NOMO-1 treated with dmso at 0.1 percent for 144 hours (cell line): Measurements from ENCODE around the gene PTDSS2.

Source experiments
- DNase-seq: peaks from one replicate; lab custom pipeline; 2025; ENCODE audit not compliant: unreplicated experiment; lab: John Stamatoyannopoulos, UW

Gene PTDSS2

GRCh38 chr11:488579-488978 is 38.5 kb downstream of the PTDSS2 start:
- DNase-seq: no peak

DNA sequence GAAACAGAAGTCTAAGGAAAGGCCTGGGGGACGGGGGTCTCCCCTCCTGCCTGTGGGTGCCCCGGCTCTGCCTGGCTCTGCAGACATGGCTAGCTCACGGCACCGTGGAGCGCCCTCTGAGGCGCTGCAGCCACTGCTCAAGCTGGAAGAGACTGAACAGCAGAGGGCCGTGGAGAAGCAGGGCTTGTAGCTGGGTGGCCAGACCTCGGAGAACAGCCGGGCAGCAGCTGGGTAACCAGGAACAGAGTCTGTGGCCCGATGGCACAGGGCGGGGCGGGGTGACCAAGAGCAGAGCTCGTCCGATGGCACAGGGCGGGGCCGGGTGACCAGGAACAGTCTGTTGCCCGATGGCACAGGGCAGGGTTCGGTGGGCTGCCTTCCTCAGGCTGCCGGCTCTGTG is 38.9 kb downstream of the PTDSS2 start:
- no peak for DNase-seq

- no peak for DNase-seq
Observed at GRCh38 chr11:489610-490185, 39.6 kb downstream of the PTDSS2 start.

GRCh38 chr11:490186-490929 is 40.3 kb downstream of the PTDSS2 start:
- no peak for DNase-seq

- DNase-seq: no peak
Observed at GRCh38 chr11:490930-491260, 40.8 kb downstream of the PTDSS2 start.

DNA sequence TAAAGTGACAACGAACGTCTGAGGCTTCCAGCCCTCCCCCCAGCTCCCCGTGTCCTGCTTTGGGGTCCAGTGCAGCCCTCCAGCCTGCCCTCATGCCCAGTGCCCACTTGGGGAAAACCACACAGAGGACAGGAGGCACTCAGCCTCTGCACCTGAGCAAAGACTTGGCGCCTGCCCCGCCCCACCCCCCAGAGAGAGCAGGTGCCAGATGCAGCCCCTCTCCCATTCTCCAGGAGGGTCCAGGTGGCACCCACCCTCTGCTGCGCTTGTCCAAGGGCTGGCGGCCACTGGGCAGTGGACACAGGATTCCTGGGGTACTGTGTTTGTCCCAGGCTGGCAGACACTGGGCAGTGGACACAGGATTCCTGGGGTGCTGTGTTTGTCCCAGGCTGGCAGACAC is 41.3 kb downstream of the PTDSS2 start:
- DNase-seq: no peak

DNA sequence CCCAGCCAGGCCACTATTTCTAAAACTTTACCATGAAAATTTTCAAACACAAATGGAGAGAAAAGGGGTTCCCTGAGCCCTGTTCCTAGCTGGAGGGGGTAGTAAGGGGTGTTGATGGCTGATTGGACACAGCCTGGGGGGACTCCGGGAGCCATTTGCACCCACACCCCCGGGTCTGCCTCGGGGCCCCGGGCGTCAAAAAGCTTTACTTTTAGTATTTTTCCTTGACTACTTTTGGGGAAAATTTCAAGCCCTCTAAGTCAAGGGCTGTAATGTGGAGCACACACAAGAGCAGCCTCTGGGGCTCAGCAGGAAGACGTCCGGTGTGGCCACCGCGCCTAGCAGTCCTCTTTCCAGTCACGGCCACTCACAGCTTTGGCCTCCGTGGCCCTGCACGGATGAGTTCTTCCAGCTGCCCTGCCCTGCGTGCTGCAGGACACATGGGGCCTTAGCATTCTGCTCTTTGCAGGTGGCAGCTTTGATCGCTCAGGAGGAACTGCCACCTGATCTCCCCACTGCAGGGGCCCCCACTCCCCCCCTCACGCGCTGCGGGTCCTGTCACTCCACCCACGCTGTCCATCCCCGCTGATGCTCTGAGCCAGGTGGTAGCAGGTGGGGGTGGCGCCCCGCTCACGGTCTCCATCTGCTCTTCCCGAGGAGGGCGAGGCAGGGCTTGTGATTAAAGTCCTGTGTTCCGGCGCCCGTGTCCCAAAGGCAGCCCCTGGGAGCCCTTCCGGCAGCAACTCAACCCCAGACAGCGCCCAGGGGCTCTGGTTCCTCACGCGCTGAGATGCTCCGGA is 42.5 kb downstream of the PTDSS2 start:
- no peak for DNase-seq

DNA sequence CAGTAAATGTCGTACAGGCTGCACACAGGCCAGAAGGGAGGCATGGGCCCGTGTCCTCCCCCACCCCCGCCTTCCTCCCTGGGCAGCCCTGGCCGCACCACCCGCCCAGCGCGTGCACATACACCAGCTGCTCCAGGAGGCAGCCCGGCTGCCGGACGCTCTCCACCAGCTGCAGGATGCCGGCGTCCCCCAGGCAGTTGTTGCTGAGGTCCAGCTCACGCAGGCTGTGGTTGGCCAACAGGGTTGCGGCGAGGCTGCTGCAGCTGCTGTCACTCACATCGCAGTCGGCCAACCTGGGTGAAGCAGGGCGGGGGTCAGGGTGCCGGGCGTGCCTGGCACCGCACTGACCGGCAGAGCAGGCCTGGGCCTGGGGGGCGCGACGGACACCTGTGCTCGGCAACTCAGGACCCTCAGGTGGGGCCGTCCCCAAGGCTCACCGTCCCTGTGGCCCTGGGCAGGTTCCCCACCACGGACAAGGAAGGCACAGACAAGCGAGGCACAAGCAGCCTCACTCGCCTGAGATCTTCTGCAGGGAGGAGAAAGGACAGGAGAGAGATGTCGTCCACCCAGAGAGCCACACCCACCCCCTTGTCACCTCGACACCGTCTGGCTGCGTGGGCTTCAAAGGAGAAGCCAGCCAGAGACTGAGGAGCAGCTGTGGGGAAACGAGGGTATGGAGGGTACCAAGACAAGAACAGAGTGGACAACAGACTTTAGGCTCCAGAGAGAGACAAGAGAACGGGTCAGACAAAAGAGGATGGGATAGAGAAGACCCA is 44.9 kb downstream of the PTDSS2 start:
- no peak for DNase-seq

- DNase-seq: no peak
Observed at GRCh38 chr11:495537-495931, 45.5 kb downstream of the PTDSS2 start.

GRCh38 chr11:496834-497564 is 46.9 kb downstream of the PTDSS2 start:
- DNase-seq: no peak

- no peak for DNase-seq
Observed at GRCh38 chr11:497565-498296, 47.7 kb downstream of the PTDSS2 start.

DNA sequence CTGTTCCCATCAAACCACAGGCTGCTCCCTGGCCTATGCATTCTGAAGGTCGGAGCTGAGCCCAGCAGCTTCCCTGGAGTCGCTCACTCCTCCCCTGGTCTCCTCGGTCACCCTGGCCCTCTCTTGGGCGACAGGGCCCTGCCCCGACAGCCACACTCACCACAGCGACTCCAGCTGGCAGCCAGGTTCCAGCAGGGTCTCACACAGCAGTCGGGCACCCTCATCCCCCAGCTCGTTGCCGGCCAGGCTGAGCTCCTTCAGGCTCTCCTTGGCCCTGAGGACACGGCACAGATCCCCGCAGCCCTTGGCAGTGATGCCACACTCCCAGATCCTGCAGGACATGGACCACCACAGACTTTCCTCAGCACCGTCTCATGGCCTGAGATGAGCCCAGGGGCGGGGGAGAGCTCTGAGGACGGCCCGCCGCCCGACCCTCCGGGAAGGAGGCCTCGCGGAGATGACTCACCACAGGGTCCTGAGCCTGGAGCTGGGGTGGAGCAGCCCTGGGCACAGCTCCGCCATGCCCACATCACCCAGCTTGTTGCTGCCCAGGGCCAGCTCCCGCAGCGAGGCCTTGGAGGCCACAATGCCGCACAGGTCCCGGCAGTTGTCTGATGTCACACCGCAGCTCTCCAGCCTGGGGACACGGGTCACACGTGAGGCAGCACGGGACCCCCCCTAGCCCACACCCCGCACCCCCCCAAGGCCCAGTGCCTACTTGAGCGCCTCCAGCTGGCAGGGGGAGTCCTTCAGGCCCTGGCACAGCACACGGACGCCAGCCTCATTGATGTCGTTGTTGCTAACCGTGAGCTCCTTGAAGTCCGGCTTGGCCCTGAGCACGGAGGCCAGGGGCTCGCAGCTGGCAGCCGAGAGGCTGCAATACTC is 48.5 kb downstream of the PTDSS2 start:
- DNase-seq: no peak

DNA sequence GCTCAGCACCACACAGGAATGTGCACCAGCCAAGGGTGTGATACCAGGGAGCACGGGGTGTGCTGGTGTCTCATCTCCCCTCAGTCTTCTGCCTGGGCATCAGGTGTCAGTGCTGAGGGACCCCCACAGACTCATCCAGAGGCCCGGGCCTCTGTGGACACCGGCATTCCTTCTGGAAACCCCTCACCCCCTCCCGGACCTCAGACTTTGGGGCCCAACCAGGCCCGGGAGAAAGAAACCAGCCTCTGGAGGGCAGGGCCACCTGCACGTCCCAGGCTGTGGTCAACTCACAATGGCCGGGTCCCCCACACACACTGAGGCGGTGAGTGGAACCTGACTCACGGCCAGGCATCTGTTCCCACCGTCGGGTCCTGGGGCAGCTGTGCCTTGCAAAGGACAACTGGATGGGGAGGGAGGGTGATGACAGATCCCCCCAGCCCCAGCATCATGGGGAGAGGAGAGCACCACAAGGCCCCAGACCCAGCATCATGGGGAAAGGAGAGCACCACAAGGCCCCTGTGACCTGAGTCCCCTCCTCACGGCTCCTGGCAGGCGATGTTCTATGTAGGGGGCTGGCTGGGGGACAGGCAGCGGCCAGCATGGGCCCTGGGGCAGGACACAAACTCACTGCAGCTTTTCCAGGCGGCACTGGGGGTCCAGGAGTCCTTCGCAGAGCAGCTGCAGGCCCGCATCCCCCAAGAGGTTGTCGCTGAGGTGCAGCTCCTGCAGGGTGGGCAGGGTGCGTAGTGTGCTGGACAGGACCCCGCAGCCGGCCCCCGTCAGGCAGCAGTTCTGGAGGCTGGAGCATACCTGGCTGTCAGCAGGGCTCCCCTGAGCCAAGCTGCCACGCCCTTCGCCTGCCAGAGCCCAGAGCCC is 49.4 kb downstream of the PTDSS2 start:
- DNase-seq: no peak

- DNase-seq: no peak
Observed at GRCh38 chr11:501001-501682, 51.1 kb downstream of the PTDSS2 start.

DNA sequence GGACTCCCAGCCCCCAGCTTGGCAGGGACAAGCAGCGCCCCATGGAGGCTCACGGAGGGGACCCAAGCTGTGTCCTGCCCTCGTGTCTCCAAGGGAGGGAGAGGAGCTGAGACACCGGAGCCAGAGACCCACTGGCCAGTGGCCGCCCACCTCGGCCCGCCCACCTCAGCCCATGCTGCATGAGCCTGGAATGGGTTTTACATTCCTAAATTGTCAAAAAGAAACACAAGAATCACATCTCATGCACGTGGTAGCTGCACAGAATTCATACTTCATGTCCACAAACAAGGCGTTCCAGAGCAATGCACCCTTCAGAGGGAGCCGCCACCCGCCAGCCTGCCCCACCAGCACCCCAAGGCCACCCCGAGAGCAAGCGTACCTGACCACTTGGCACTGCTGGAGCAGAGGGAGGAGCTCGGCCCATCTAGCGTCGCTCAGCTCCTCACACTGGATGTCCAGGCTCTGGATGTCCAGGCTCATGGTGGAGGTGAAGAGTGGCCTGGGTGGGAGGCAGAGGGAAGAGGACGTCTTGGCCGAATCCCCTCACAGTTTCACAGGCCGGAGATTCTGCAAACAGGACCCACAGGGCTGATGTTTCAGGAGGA is 51.7 kb downstream of the PTDSS2 start:
- DNase-seq: no peak

DNA sequence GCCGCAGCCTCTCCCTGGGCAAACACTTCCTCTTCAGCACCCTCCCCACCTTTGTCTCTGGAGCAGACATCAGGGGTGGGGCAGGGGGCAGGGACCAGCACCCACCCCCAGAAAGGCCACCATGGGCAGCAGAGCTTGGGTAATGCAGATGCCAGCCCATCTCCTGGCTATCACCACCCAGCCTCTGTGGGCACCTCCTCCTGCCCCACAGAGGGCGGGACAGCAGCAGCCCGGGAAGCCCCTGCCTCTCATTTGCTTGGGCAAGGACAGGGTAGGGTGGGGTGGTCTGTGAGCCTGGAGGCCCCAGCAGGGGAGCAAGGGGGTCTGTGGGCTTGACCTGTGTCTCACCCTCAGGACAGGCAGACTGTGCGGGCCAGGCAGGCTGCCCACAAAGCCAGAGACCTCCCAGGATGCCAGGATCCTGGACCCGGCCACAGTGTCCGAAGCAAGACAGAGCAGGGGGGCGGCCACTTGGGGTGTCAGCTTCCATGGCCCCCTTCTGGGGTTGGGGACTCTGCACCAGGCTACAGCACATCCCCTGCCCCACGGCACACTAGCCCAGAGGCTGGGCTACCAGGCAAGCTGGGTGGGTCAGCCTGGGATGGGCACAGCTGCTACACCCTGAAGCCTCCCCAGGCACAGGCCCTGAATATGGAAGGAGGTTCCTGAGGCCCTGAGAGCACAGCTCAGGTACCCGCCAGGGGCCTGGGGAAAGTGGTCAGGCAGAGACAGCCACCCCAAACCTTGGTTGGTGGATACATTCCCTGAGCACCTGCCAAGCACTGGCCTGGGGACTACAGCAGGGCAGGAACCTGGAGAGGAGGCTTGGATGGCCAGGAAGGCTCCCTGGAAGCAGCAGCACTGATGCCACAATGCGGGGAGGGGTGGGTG is 52.5 kb downstream of the PTDSS2 start:
- no peak for DNase-seq
